ENCODE results near the gene DCTD.

DCTD gene

DNA sequence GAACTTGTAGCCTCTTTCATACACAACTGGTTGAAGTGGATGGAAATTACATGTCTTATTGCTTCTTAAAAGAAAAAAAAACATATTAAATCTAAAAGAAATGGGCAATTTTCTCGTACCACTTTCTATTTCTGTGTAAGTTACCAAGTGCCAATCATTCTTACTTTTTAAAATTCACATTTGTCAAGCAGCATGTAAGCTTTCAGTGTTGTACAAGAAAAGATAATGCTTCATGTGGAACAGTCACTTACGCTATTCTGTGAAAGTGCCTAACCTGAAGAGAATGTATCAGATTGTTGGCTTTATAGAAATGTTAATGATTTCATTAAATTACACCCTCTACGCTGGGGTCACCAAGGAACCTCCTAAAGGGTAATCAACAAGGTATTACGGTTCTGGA is 4.4 kb upstream of the DCTD start:
- no peaks in the 10 kb centered on the region for H4K20me1 ChIP-seq (ENCODE audit: insufficient read depth)
- H2AFZ ChIP-seq (ENCODE audit: low read depth) = no peak overlapping the region
- H3K4me2 ChIP-seq = no peak overlapping the region
- H3K36me3 ChIP-seq (ENCODE audit: insufficient read depth) = no peaks in the 10 kb centered on the region
- H3K4me1 ChIP-seq (ENCODE audit: low read depth, poor library complexity, severe bottlenecking) = peaks cover 41% of the 10 kb centered on the region
- H3K27me3 ChIP-seq (ENCODE audit: insufficient read depth, low read depth) = no peaks in the 10 kb centered on the region
- no peaks in the 10 kb centered on the region for H3K79me2 ChIP-seq (ENCODE audit: insufficient read depth, low read depth)
- no peak overlapping the region for H3K27ac ChIP-seq
- H3K9ac ChIP-seq = no peak overlapping the region
- TF ChIP-seq, protein P1, sequence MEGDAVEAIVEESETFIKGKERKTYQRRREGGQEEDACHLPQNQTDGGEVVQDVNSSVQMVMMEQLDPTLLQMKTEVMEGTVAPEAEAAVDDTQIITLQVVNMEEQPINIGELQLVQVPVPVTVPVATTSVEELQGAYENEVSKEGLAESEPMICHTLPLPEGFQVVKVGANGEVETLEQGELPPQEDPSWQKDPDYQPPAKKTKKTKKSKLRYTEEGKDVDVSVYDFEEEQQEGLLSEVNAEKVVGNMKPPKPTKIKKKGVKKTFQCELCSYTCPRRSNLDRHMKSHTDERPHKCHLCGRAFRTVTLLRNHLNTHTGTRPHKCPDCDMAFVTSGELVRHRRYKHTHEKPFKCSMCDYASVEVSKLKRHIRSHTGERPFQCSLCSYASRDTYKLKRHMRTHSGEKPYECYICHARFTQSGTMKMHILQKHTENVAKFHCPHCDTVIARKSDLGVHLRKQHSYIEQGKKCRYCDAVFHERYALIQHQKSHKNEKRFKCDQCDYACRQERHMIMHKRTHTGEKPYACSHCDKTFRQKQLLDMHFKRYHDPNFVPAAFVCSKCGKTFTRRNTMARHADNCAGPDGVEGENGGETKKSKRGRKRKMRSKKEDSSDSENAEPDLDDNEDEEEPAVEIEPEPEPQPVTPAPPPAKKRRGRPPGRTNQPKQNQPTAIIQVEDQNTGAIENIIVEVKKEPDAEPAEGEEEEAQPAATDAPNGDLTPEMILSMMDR (conservative IDR thresholded peaks at IDR 0.05; ENCODE audit: low read depth, low read length) = no peak
- H3K4me3 ChIP-seq (IDR thresholded peaks at IDR 0.05; ENCODE audit: insufficient read depth, low read depth, low read length) = no peak overlapping the region

DNA sequence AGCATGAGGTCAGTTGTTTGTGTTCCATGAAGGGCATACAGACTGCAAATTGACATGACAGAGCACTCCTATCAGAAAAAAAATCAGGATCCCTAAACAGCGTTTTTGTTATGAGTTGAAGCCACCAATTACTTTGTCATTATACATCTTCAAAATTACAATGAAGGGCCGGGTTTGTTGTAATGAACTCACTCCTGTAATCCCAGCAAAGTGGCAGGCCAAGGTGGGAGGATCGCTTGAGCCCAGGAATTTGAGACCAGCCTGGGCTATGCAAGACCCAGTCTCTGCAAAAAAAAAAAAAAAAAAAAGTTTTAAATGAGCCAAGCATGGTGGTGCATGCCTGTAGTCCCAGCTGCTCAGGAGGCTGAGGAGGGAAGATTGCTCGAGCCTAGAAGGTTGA is 3.5 kb upstream of the DCTD start:
- Histone ChIP-seq H3K27ac (no peak overlapping the region), H3K4me1 (ENCODE audit: low read depth, poor library complexity, severe bottlenecking) (peaks cover 47% of the 10 kb centered on the region), H3K4me3 (IDR thresholded peaks at IDR 0.05; ENCODE audit: insufficient read depth, low read depth, low read length) (no peak overlapping the region), H3K9ac (no peak overlapping the region), H3K4me2 (no peak overlapping the region), H3K79me2 (ENCODE audit: insufficient read depth, low read depth) (peaks cover 8% of the 10 kb centered on the region), H3K36me3 (ENCODE audit: insufficient read depth) (no peaks in the 10 kb centered on the region), H4K20me1 (ENCODE audit: insufficient read depth) (no peaks in the 10 kb centered on the region), H3K27me3 (ENCODE audit: insufficient read depth, low read depth) (no peaks in the 10 kb centered on the region), H2AFZ (ENCODE audit: low read depth) (no peak overlapping the region)
- TF ChIP-seq, protein P1 (conservative IDR thresholded peaks at IDR 0.05; ENCODE audit: low read depth, low read length) = no peak

DNA sequence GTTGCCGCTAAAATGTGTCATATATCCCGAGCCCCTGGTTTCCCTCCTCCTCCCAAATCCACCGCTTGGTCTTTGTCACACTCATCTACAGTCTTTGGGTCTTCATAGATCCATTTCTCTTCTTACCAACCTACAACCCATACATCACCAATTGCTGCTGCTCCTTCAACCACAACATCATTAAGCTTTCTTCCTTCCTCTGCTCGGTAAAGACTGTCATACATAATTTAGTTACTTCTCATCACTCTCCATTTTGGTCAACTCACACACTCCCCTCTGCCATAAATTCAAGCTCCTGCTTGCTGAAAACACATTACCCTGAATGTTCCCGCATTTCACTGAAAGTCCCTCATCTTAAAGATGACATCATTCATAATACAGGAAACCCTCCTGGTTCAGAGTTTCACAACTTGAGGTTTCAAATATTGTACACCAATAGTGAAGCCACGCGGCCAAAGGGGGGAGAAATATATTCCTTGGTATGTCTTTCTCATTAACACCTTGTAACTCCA is 1.7 kb upstream of the DCTD start:
- Histone ChIP-seq H3K4me2 (peak overlapping the region; percentile 99), H3K4me3 (IDR thresholded peaks at IDR 0.05; ENCODE audit: insufficient read depth, low read depth, low read length) (no peak overlapping the region), H3K79me2 (ENCODE audit: insufficient read depth, low read depth) (peaks cover 14% of the 10 kb centered on the region), H3K27ac (peak overlapping the region; percentile 100), H3K4me1 (ENCODE audit: low read depth, poor library complexity, severe bottlenecking) (peaks cover 41% of the 10 kb centered on the region), H2AFZ (ENCODE audit: low read depth) (peak overlapping the region; percentile 76), H3K36me3 (ENCODE audit: insufficient read depth) (no peaks in the 10 kb centered on the region; the same call in 1 of the 2 replicates), H3K27me3 (ENCODE audit: insufficient read depth, low read depth) (no peaks in the 10 kb centered on the region), H3K9ac (peak overlapping the region; percentile 99; the same call in 1 of the 2 replicates), H4K20me1 (ENCODE audit: insufficient read depth) (no peaks in the 10 kb centered on the region)
- TF ChIP-seq, protein P1 (conservative IDR thresholded peaks at IDR 0.05; ENCODE audit: low read depth, low read length) = no peak

DNA sequence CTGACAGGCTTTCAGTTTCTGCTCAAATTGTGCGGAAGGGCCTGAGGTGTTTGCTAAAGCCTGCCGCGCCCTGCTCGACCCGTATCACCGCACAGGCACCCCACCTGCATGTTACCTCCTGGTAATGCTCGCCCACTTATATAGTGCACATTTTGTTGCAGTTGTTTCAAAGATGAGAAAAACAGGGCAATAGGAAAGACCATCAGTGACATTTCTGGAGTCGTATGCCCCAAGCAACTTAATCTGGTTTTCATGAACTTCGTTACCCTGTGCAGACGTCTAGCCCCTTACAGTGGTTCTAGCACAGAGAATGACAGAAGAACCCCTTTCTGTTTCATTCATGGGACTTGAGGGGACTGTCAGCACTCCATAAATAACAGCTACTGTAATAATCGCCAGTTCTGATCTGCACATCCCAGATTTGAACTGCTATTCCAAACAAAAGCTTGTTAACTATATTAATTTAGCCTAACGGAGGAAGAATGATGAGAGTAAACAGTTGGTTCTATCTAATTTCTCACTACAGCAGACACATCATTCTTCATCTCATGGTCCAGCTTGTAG is 940 bp upstream of the DCTD start:
- Histone ChIP-seq H3K4me2 (peak overlapping the region; percentile 99), H3K27me3 (ENCODE audit: insufficient read depth, low read depth) (no peaks in the 10 kb centered on the region), H3K27ac (peak overlapping the region; percentile 100), H4K20me1 (ENCODE audit: insufficient read depth) (no peaks in the 10 kb centered on the region), H2AFZ (ENCODE audit: low read depth) (peak overlapping the region; percentile 76), H3K4me3 (IDR thresholded peaks at IDR 0.05; ENCODE audit: insufficient read depth, low read depth, low read length) (no peak overlapping the region), H3K4me1 (ENCODE audit: low read depth, poor library complexity, severe bottlenecking) (peaks cover 41% of the 10 kb centered on the region), H3K79me2 (ENCODE audit: insufficient read depth, low read depth) (peaks cover 14% of the 10 kb centered on the region), H3K36me3 (ENCODE audit: insufficient read depth) (no peaks in the 10 kb centered on the region; the same call in 1 of the 2 replicates), H3K9ac (peak overlapping the region; percentile 99)
- TF ChIP-seq, protein P1 (conservative IDR thresholded peaks at IDR 0.05; ENCODE audit: low read depth, low read length) = peak; percentile 4; the same call in 1 of the 2 replicates
